HUES6 (cell line): ENCODE measurements around the gene KLHL40.

Source experiments
- H3K27ac ChIP-seq: 2 replicates; pipeline ENCODE4 v1.7.0; 2013; ENCODE audit warnings: low read depth, mild to moderate bottlenecking, low read length, inconsistent platforms
- H3K27me3 ChIP-seq: 2 replicates; pipeline ENCODE4 v1.6.1; 2013; ENCODE audit warnings: low read length; ENCODE audit not compliant: control insufficient read depth, insufficient read depth
- H3K36me3 ChIP-seq: 2 replicates; pipeline ENCODE4 v1.6.1; 2013; ENCODE audit warnings: low read length; ENCODE audit not compliant: control insufficient read depth, insufficient read depth
- H3K4me1 ChIP-seq: 2 replicates; pipeline ENCODE4 v1.6.1; 2013; ENCODE audit warnings: low read length; ENCODE audit not compliant: control insufficient read depth, insufficient read depth
- H3K4me3 ChIP-seq: 2 replicates; pipeline ENCODE4 v1.5.1; 2013; ENCODE audit warnings: low read depth, low read length
- H3K9ac ChIP-seq: one replicate; pipeline ENCODE4 v1.6.1; 2013; ENCODE audit warnings: mild to moderate bottlenecking, low read length
- H3K9me3 ChIP-seq: 2 replicates; pipeline ENCODE4 v1.6.1; 2013; ENCODE audit warnings: low read depth, low read length; ENCODE audit not compliant: control insufficient read depth, insufficient read depth

The KLHL40 gene

DNA sequence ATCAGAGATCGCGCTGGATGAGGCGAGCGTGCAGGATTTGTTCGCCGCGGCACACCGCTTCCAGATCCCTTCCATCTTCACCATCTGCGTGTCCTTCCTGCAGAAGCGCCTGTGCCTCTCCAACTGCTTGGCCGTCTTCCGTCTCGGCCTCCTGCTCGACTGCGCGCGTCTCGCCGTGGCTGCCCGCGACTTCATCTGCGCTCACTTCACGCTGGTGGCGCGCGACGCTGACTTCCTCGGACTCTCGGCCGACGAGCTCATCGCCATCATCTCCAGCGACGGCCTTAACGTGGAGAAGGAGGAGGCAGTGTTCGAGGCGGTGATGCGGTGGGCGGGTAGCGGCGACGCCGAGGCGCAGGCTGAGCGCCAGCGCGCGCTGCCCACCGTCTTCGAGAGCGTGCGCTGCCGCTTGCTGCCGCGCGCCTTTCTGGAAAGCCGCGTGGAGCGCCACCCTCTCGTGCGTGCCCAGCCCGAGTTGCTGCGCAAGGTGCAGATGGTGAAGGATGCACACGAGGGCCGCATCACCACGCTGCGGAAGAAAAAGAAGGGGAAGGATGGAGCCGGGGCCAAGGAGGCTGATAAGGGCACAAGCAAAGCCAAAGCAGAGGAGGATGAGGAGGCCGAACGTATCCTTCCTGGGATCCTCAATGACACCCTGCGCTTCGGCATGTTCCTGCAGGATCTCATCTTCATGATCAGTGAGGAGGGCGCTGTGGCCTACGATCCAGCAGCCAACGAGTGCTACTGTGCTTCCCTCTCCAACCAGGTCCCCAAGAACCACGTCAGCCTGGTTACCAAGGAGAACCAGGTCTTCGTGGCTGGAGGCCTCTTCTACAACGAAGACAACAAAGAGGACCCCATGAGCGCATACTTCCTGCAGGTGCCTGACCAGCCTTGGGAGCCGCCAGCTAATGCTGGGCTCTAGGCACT is 819 bp downstream of the KLHL40 start:
- H3K4me3 ChIP-seq, result no peak overlapping the region

DNA sequence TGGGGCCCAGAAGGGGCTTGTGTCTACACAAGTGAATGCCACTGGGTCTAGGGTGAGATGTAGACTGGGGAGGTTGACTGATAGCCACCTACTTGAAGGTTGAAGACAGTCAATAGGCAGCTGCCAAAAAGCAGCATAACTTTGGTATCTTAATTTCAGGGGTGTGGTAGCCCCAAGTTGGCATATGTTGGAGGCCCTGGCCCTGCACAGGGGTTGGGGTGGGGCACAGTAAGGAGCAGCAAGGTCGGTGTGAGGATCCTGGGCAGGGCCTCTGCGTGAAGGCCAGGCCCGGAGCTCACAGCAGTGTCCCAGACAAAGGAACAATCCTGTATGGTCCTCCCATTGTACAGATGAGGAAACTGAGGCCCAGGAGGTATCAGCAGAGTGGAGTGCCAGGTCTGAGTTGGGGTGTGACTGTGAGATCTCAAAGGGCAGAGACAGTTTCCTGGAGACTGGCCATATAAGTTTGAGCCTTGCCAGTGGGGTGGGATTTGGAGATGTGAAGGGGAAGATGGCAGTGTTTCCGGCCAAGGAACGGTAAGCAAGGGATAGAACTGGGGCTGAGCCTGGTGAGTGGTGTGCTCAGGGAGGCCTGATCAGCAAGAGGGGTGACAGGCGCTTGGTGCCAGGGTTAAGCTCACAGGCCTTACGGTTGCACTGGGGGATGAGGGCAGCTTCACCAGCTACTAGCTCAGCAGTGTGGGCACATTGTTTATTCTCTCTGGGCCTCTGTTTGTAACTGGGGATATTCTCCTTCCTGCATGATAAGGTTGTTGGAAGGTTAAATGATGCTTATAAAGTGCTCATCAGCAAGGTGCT is 1.7 kb downstream of the KLHL40 start:
- peaks cover 13% of the 10 kb centered on the region for H3K4me1 ChIP-seq
- no peaks in the 10 kb centered on the region for H3K36me3 ChIP-seq
- no peak overlapping the region for H3K4me3 ChIP-seq
- no peaks in the 10 kb centered on the region for H3K9me3 ChIP-seq
- no peaks in the 10 kb centered on the region; the same call in 1 of the 2 replicates for H3K27me3 ChIP-seq
- no peak overlapping the region for H3K27ac ChIP-seq
- H3K9ac ChIP-seq, result no peak overlapping the region

More for the DNA sequence above, 819 bp downstream of the KLHL40 start:
- no peaks in the 10 kb centered on the region for H3K36me3 ChIP-seq
- H3K9me3 ChIP-seq, result no peaks in the 10 kb centered on the region
- no peak overlapping the region for H3K9ac ChIP-seq
- H3K4me1 ChIP-seq, result peaks cover 13% of the 10 kb centered on the region
- no peak overlapping the region for H3K27ac ChIP-seq
- H3K27me3 ChIP-seq, result no peaks in the 10 kb centered on the region; the same call in 1 of the 2 replicates

DNA sequence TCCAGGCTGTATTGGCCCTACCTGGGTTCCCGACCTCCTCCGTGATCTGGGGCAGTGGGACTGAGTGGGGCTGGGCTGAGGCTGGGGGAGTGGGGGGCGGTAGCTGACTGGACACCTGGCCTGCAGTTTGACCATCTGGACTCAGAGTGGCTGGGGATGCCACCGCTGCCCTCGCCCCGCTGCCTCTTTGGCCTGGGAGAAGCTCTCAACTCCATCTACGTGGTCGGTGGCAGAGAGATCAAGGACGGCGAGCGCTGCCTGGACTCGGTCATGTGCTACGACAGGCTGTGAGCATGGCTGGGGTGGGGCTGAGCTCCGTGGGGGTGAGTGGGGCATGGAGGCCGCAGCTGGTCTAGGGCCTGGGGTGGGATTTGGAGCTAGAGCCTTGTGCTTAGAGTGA is 2.7 kb downstream of the KLHL40 start:
- no peaks in the 10 kb centered on the region; the same call in 1 of the 2 replicates for H3K27me3 ChIP-seq
- H3K4me1 ChIP-seq, result peaks cover 13% of the 10 kb centered on the region
- no peak overlapping the region for H3K9ac ChIP-seq
- H3K36me3 ChIP-seq, result no peaks in the 10 kb centered on the region
- H3K27ac ChIP-seq, result no peak overlapping the region
- H3K4me3 ChIP-seq, result no peak overlapping the region
- no peaks in the 10 kb centered on the region for H3K9me3 ChIP-seq

GRCh38 chr3:42688487-42689420 is 3.4 kb downstream of the KLHL40 start:
- H3K9ac ChIP-seq, result no peak overlapping the region
- H3K27me3 ChIP-seq, result no peaks in the 10 kb centered on the region; the same call in 1 of the 2 replicates
- H3K9me3 ChIP-seq, result no peaks in the 10 kb centered on the region
- no peak overlapping the region for H3K4me3 ChIP-seq
- no peak overlapping the region for H3K27ac ChIP-seq
- H3K4me1 ChIP-seq, result peaks cover 8% of the 10 kb centered on the region
- no peaks in the 10 kb centered on the region for H3K36me3 ChIP-seq

- H3K9me3 ChIP-seq, result no peaks in the 10 kb centered on the region
- H3K36me3 ChIP-seq, result no peaks in the 10 kb centered on the region
- no peak overlapping the region for H3K27ac ChIP-seq
- H3K27me3 ChIP-seq, result no peaks in the 10 kb centered on the region; the same call in 1 of the 2 replicates
- H3K9ac ChIP-seq, result no peak overlapping the region
- H3K4me3 ChIP-seq, result no peak overlapping the region
- H3K4me1 ChIP-seq, result peaks cover 8% of the 10 kb centered on the region
These were observed 4.2 kb downstream of the KLHL40 start for GRCh38 chr3:42689421-42690014.

- H3K36me3 ChIP-seq, result no peaks in the 10 kb centered on the region
- H3K27me3 ChIP-seq, result no peaks in the 10 kb centered on the region; the same call in 1 of the 2 replicates
- no peak overlapping the region for H3K9ac ChIP-seq
- H3K4me1 ChIP-seq, result peaks cover 8% of the 10 kb centered on the region; the same call in 1 of the 2 replicates
- H3K9me3 ChIP-seq, result no peaks in the 10 kb centered on the region
- H3K4me3 ChIP-seq, result no peak overlapping the region
- H3K27ac ChIP-seq, result no peak overlapping the region
These were observed 4.9 kb downstream of the KLHL40 start for GRCh38 chr3:42690191-42690590.

DNA sequence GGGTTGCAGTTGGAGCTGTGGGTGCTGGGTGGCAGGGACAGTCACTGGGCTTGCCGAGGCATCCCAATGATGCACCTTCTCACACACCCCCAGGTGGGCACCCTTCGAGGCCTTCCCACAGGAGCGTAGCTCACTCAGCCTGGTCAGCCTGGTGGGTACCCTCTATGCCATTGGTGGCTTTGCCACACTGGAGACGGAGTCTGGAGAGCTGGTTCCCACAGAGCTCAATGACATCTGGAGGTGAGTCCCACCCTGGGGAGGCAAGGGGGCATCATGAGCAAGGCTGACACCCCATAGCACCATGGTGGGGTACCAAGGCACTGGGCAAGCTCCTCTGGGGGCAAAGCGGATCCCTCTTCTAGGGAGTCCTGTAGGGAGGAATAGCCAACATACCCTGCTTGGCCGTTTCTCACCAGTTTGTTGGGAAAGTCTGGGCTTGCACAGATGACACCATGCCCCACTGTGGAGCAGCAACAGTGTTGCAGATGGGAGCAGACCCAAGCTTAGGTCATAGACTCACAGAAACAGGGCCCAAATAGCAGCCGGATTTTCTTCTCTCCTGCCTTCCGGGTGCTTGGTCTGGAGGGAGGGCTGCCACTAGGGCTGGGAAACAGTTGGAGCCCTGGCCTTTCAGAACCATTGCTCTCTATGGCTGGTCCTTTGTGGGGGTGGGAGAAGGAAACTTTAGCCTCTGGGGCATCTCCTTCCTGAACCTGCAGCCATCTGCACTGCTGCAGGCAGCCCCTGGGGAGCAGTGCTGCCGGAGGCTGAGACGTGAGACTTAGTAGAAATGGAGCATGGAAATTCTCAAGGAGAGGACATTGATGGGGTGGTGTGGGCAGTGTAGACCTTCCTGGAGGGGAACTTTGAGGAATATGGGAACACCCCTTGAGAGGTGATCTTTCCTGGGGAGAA is 5.7 kb downstream of the KLHL40 start:
- Histone ChIP-seq H3K4me3 (no peak overlapping the region), H3K36me3 (no peaks in the 10 kb centered on the region), H3K4me1 (peaks cover 8% of the 10 kb centered on the region; the same call in 1 of the 2 replicates), H3K9me3 (no peaks in the 10 kb centered on the region), H3K27ac (no peak overlapping the region), H3K27me3 (no peaks in the 10 kb centered on the region; the same call in 1 of the 2 replicates), H3K9ac (no peak overlapping the region)

GRCh38 chr3:42691816-42692666 is 6.7 kb downstream of the KLHL40 start:
- H3K4me1 ChIP-seq, result peaks cover 8% of the 10 kb centered on the region; the same call in 1 of the 2 replicates
- H3K4me3 ChIP-seq, result no peak overlapping the region
- no peak overlapping the region for H3K9ac ChIP-seq
- H3K27ac ChIP-seq, result no peak overlapping the region
- H3K36me3 ChIP-seq, result no peaks in the 10 kb centered on the region
- no peaks in the 10 kb centered on the region for H3K9me3 ChIP-seq
- peaks cover 3% of the 10 kb centered on the region; the same call in 1 of the 2 replicates for H3K27me3 ChIP-seq
